ENCODE measurements around the gene TRPM8.

DNA sequence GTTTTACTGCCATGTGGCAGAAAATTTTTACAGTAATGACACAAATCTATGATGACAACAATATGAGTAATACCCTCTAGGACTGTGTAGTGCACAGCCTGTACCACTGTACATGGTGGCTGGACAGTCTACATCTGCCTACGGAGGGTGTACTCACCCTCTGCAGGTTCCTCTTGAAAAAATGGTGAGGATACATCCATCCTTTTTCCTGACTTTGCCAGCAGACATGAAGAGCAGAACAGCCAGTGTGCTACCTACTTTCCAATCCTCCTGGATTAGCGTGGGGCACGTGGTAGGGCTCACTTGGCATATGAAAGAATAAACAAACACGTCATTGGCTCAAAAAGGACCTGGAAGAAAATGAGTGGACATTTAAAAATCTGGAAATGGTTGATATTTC lies 62.6 kb downstream of the TRPM8 start:
- no peak for TF ChIP-seq CTCF (IDR thresholded peaks at IDR 0.05)
- no peak for TF ChIP-seq POLR2AphosphoS5 (IDR thresholded peaks at IDR 0.05; ENCODE audit: low read depth, low read length)

Measured in Panc1 (cell line).